Neural cell (in vitro differentiated cells): Measurements from ENCODE around the gene SCYGR6.

ENCODE experiments used
- POLR2AphosphoS5 ChIP-seq: IDR thresholded peaks from 2 replicates; pipeline ENCODE4 v1.6.1; 2012
- TF ChIP-seq, protein P1 (sequence below): fragments of 450-650 bp; IDR thresholded peaks from 2 replicates; pipeline ENCODE4 v1.5.1; 2014; ENCODE audit warnings: antibody characterized with exemption, mild to moderate bottlenecking, moderate library complexity; ENCODE audit not compliant: poor library complexity, severe bottlenecking
- TF ChIP-seq, protein P2 (sequence below): IDR thresholded peaks from 2 replicates; pipeline ENCODE4 v1.6.1; 2012; ENCODE audit warnings: borderline replicate concordance

DNA sequence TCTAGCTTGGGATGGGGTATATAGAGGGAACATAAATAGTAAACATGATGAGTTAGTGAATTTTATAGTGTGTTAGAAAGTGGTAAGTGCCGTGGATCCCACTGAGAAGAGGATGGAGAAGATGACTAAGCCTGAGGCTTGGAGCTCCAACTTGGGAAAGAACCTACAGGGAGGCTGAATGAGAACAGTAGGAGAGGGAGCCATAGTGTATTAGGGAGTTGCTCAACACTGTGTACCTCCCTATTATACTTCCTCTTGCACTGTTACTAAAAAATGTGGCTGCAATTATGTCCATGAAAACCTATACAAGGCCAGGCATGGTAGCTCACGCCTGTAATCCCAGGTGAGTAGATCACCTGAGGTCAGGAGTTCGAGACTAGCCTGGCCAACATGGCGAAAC, 3.9 kb downstream of the SCYGR6 start:
- TF ChIP-seq, protein P1, sequence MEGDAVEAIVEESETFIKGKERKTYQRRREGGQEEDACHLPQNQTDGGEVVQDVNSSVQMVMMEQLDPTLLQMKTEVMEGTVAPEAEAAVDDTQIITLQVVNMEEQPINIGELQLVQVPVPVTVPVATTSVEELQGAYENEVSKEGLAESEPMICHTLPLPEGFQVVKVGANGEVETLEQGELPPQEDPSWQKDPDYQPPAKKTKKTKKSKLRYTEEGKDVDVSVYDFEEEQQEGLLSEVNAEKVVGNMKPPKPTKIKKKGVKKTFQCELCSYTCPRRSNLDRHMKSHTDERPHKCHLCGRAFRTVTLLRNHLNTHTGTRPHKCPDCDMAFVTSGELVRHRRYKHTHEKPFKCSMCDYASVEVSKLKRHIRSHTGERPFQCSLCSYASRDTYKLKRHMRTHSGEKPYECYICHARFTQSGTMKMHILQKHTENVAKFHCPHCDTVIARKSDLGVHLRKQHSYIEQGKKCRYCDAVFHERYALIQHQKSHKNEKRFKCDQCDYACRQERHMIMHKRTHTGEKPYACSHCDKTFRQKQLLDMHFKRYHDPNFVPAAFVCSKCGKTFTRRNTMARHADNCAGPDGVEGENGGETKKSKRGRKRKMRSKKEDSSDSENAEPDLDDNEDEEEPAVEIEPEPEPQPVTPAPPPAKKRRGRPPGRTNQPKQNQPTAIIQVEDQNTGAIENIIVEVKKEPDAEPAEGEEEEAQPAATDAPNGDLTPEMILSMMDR: no peak
- no peak for TF ChIP-seq POLR2AphosphoS5
- TF ChIP-seq, protein P2, sequence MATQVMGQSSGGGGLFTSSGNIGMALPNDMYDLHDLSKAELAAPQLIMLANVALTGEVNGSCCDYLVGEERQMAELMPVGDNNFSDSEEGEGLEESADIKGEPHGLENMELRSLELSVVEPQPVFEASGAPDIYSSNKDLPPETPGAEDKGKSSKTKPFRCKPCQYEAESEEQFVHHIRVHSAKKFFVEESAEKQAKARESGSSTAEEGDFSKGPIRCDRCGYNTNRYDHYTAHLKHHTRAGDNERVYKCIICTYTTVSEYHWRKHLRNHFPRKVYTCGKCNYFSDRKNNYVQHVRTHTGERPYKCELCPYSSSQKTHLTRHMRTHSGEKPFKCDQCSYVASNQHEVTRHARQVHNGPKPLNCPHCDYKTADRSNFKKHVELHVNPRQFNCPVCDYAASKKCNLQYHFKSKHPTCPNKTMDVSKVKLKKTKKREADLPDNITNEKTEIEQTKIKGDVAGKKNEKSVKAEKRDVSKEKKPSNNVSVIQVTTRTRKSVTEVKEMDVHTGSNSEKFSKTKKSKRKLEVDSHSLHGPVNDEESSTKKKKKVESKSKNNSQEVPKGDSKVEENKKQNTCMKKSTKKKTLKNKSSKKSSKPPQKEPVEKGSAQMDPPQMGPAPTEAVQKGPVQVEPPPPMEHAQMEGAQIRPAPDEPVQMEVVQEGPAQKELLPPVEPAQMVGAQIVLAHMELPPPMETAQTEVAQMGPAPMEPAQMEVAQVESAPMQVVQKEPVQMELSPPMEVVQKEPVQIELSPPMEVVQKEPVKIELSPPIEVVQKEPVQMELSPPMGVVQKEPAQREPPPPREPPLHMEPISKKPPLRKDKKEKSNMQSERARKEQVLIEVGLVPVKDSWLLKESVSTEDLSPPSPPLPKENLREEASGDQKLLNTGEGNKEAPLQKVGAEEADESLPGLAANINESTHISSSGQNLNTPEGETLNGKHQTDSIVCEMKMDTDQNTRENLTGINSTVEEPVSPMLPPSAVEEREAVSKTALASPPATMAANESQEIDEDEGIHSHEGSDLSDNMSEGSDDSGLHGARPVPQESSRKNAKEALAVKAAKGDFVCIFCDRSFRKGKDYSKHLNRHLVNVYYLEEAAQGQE: no peak
